HG03432 (cell line): ENCODE data around the gene CMA1.
"Not testable (repeated sequence)": the region's sequence is repeated elsewhere in the genome, so short reads cannot be mapped to it uniquely, and the experiment has no call there.

Experiments
- ATAC-seq: cut with Tn5 transposase; IDR thresholded peaks from one replicate; pipeline ENCODE4 v1.9.1; 2021; ENCODE audit warnings: mild to moderate bottlenecking, moderate library complexity; ENCODE audit not compliant: unreplicated experiment

The CMA1 gene, protein sequence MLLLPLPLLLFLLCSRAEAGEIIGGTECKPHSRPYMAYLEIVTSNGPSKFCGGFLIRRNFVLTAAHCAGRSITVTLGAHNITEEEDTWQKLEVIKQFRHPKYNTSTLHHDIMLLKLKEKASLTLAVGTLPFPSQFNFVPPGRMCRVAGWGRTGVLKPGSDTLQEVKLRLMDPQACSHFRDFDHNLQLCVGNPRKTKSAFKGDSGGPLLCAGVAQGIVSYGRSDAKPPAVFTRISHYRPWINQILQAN

DNA sequence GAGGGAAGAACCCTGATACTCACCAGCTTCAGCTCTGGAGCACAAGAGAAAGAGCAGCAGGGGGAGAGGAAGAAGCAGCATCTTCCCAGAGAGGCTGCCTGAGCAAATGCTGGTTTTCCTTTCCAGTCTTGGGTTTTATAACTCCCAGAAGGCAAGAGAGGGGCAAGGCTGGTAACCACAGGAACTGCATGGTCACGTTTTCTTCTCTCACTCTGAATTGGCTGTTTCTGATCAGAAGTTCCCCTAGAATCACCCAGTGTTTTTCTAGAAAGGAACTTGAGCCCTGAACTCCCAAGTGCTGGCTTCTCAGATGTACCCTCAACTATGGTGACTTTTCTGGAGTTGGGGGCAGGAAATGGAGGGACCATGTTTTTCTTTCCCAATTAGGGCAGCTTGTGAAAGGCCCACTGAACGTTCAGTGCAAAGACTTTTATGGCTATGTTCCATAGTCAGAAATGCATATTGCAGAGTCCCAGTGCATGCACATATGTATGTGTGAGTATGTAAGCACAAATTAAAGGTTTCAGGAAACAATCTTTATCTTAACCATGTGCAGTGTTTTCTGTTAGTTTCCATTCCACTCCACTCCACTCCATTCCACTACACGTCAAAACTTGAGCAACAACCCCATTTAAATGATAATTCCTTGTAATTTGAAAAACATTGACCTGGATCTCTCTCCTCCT is at the start of gene CMA1:
Gene CMA1 (minus strand): TSS at position 111 of the 686 bp plus-strand sequence. CDS start 30 bp downstream, at position 81.
- ATAC-seq, result peak; percentile 72

DNA sequence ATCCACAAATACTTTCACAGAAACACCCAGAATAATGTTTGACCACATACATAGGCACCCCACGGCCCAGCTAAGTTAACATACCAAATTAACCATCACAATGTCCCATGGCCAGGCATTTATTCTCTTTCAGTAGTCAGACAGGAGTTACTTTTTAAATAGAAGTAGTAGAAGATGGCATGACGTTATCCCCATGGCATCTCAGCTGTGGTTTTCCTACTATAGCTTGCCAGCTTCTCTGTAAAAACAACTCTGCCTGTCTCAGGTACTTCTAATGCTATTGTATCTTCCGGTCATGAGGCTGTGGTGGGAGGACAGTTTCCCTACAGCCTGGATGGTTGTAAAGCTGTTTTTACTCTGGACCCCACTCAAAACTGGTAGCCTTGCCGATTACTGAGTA is 48.7 kb upstream of the CMA1 start:
- no peak for ATAC-seq

DNA sequence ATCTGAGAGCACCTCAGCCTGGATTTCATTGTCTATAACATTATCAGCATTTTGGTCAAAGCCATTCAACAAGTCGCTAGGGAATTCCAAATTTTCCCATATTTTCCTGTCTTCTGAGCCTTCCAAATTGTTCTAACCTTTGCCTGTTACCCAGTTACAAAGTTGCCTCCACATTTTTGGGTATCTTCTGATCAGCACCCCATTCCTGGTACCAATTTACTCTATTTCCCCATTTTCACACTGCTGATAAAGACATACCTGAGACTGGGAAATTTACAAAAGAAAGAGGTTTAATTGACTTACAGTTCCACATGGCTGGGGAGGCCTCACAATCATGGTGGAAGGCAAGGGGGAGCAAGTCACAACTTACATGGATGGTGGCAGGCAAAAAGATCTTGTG is 41.0 kb upstream of the CMA1 start:
- not testable (repeated sequence) for ATAC-seq

DNA sequence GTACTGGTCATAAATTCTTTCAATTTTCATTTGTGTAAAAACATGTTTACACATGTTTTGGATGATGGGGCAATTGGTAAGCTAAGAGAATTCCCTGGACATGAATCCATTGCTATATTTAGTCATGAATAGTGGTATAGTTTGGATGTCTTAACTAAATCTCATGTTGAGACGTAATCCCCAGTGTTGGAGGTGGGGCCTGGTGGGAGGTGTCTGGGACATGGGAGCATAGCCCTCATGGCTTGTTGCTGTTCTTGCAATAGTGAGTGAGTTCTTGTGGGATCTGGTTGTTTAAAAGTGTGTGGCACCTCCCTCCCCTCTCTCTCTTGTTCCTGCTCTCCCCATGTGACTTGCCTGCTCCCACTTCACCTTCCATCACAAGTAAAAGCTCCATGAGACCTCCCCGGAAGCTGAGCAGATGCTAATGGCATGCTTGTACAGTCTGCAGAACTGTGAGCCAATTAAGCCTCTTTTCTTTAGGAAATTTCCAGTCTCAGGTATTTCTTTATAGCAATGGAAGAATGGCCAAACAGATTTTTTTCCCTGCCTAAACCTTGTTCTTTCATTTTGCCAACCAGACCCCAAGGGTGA is 34.4 kb upstream of the CMA1 start:
- ATAC-seq, result no peak

DNA sequence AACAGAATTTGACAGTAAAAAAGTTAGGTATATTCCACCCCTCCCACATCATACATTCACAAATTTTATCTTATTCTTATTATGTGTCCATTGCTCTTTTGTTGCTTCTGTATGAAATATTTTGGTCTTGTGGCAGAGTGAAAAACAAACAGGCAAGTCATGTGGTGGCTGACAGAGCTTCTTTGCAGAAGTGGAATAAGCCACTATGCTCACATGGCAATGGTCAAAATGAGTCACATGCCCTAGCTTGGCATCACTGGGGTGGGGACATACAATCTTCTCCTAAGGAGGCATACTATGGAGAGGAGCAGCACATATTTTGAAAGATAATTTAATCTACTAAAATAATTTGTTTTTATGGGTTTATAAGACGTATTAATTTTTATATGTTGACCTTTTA is 27.7 kb upstream of the CMA1 start:
- peak; percentile 52 for ATAC-seq

DNA sequence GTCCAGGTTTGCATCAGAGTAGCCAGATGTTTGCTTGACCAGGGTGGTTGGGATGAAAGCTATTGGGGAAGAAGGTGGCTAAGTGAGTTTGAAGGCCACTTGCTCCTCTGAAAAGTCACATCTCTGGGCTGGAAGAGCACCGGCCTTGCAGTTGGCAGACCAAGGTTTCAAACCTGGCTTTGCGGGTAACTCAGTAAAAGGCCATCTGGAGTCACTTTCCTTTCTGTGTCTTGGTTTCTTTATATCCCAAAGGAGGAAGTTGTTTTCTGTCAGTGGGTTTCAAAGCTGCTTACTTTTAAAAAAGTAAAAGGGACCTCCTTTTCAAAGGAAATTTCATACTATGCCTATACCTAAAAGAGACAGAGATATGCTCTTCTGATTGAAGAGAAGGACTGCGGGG is 26.2 kb upstream of the CMA1 start:
- no peak for ATAC-seq

DNA sequence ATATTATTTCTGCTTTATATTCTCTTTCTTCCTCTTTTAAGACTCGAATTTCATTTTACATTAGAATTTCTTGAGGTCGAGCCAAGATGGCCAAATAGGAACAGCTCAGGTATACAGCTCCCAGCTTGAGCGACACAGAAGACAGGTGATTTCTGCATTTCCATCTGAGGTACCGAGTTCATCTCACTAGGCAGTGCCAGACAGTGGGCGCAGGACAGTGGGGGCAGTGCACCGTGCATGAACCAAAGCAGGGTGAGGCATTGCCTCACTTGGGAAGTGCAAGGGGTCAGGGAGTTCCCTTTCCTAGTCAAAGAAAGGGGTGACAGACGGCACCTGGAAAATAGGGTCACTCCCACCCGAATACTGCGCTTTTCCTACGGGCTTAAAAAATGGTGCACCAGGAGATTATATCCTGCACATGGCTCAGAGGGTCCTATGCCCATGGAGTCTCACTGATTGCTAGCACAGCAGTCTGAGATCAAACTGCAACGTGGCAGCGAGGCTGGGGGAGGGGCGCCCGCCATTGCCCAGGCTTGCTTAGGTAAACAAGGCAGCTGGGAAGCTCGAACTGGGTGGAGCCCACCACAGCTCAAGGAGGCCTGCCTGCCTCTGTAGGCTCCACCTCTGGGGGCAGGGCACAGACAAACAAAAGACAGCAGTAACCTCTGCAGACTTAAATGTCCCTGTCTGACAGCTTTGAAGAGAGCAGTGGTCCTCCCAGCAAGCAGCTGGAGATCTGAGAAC is 18.0 kb upstream of the CMA1 start:
- ATAC-seq, result not testable (repeated sequence)

DNA sequence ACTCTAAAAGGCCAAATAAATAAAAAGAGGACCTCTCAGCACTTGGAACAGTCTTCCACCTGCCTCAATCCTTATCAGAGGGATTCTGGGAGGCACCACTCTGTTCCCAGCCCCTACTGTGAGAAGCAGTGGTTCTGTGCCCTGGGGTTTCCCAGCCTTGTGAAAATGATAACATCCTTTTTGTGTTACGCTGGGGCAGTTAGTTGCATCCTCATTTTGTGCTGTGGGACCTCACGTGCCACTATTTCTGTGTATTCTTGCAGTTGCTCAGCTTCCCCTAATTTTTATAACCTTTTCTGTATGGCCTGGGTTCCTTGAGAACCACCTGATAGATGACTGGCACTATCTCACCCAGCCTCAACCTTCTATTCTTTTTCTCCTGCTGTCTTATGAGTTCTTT is 10.8 kb upstream of the CMA1 start:
- ATAC-seq, result no peak

DNA sequence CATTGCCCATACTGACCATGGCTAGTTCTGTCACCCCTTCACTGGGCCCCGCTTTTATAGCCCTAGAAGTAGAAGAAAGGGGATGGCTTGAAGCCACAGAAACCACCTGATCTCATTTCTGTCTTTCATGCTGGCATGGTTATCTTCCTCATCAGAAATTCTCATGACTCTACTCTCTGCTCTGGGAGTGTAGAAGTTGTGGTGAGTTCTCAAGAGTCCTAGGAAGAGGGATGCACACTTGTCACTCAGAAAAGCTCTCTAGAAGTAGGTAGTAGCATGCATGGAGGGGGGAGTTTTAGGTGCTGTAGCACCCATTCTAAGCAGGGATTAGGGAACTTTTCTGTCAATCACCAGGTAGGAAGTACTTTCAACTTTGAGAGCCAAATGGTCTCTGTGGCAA is 6.1 kb upstream of the CMA1 start:
- no peak for ATAC-seq

DNA sequence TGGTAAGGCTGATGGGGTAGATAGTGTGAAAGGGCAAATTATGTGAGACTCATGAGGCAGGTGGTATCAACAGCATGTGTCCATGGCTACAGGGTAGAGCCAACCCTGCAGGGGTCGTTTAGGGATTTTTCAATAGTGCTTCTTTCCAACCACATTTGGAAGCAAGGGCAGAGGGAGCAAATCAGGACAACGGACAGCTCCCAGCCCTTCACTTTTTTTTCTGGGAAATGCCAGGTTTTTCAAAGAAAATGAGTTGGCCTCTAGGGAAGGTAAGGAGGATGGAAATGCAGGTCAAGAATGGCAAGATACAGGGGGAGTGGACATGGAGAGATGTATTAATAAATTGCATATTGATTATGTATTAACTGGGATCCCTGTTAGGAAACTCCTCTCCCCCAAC is 4.9 kb upstream of the CMA1 start:
- no peak for ATAC-seq

DNA sequence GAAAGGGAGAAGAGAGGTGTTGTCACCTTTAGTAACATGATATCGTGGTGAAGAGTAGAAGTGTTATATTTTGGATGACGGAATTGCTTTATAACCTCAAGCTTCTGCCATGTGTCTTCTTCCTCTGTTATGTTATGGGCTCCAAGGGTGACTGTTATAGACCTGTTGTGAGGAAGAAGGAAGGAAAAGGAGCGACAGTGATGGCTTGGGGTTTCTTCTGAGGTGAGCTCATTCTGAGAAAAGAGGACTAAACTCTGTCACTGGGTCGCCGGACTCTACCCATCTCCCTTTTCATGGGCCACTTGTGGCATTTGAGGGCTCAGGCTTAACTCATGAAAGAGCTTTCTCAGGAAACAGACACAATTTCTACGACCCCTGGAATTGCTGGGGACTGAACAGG is 1.6 kb downstream of the CMA1 start:
- ATAC-seq, result no peak

DNA sequence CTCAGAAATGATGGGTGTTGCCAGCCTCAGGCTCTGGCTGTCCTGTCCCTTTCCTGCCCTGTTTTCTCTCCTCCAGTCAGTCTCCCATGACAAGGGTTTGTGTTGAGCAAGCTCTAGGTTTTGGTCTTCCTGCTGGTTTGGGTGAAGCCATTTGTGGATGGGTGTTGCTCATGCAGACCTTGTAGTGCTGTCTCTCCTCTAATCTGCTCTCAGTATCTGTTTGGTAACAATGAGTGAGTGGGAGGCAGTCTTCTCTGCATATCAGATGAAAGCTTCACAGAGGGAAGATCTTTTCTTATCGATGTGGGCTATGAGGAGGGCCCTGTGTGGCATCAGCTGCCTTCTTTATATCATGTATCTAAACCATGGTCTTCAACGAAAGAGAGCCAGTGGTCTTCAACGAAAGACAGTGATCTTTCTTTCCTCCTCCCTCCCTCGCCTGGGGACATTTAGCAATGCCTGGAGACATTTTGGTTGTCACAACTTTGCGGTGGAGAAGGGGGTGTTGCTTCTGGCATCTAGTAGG is 3.6 kb downstream of the CMA1 start:
- no peak for ATAC-seq

DNA sequence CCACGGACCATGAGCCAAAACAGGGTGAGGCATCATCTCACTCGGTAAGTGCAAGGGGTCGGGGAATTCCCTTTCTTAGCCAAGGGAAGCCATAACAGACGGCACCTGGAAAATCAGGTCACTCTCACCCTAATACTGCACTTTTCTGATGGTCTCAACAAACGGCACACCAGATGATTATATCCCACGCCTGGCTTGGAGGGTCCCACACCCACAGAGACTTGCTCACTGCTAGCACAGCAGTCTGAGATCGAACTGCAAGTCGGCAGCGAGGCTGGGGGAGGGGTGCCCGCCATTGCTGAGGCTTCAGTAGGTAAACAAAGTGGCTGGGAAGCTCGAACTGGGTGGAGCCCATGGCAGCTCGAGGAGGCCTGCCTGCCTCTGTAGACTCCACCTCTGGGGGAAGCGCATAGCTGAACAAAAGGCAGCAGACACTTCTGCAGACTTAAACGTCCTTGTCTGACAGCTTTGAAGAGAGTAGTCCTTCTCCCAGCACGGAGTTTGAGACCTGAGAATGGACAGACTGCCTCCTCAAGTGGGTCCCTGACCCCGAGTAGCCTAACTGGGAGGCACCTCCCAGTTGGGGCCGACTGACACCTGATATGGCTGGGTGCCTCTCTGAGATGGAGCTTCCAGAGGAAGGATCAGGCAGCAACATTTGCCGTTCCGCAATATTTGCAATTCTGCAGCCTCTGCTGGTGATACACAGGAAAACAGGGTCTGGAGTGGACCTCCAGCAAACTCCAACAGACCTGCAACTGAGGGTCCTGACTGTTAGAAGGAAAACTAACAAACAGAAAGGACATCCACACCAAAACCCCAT is 16.3 kb downstream of the CMA1 start:
- ATAC-seq, result not testable (repeated sequence)

DNA sequence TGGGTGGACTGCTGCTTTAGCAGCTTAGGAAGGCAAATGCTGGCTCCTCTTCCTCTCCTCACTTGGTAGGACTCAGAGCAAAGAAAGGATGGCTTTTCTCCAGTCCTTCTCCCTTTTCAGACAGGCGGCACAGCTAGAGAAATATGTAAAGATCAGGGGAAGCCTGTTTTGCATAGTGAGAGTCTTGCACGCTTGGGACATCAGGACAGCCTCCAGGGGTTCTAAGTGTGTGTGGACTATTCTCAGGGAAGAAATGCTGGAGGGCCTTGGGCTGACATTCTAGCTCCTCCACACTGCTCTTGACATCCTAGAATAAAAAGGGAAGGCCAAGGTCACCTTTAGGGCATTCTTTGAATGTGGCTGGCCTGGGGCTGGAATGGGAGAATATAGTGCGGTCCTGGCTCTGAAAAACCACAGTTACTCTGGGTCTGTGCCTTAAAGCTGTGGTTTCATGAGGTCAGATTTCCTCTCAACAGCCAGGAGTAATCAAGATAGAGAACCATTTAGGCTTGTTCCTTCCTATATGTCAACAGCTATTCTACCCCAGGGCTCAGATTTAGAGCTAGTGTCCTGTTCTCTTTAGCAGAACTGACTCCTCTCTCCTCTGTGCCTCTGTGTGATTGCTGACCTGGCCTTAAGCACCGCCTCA is 24.3 kb downstream of the CMA1 start:
- ATAC-seq, result no peak

DNA sequence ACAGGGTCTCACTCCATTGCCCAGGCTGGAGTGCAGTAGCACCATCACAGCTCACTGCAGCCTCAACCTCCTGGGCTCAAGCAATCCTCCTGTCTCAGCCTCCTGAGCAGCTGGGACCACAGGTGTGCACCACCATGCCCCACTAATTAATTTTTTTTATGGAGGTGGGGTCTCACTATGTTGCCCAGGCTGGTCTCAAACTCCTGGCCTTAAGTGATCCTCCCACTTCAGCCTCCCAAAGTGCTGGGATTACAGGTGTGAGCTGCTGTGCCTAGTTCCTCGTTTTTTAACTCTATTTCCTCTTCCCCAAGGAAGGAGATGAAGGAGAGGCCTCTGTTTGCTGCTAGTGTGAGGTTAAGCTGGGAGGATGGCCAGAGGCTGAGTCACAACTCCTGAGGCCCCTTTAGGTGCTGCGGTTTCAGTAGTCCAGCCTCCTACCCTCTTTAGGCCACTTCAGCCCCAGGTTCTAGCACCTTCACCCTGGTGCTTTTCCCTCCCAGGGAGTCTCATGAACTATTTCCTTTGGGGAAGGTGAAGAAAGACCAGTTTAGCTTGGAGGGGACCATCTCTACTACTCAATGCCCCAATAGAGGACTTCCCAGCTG is 25.3 kb downstream of the CMA1 start:
- ATAC-seq, result not testable (repeated sequence)

DNA sequence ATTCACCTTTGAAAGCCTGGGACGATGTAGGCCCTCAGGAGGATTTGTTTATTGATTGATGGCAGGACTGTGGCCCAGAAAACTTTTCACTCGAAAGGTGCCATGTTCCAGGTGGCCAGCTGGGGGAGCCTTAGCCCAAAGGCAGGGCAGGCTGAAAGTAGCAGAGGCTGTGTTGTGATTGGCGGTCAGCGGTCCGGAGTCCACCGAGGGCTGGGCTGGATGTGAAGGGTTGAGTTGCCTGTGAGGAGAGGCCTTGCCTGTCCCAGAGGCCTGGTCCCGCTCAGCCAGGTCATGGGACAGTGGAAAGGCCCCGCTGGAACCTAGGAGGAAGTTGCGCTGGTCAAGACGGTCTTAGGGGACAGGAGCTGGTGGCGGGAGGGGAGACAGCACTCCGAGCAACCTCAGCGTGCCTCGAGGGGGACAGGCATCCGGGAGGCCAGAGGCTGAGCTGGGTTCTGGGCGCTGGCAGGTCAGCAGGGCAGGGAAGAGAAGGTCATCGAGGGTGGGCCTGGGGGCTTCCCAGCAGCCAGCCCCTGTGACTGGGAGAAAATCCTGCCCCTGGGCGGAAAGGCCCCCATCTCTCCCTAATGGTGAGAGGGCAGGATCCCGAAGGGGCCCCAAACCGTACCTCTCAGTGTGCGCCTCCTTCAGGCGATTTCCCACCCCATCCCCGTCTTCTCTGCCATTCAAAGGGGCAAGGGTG is 26.3 kb downstream of the CMA1 start:
- ATAC-seq, result peak; percentile 85

DNA sequence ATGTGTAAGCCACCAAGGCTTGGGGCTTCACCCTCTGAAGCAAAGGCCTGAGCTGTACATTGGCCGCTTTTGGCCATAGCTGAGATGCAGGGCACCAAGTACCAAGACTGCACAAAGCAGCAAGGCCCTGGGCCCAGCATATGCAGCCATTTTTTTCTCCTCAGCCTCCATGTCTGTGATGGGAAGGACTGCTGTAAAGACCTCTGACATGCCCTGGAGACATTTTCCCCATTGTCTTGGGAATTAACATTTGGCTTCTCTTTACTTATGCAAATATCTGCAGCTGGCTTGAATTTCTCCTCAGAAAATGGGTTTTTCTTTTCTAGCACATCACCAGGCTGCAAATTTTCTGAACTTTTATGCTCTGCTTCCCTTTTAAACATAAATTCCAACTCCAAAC is 28.1 kb downstream of the CMA1 start:
- ATAC-seq, result not testable (repeated sequence)

DNA sequence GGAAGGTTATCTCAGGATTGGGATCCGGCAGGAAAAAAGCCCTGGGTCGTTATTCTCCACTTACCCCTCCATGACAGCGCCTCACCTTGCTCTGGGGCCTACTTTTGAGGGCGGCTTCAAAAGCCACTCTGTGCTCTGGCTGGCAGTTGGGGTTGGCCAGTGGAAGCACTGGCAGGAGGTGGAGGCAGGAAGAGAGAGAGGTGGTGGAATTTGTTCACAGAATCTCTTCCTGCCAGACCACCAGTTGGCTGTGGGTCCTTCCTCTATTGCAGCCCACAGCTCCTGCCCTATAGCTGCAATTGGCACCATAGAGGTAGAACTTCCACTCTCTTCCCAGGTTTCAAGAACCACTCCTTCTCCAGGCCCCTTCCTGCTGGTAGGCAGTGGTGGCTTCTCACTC is 32.8 kb downstream of the CMA1 start:
- ATAC-seq, result no peak

DNA sequence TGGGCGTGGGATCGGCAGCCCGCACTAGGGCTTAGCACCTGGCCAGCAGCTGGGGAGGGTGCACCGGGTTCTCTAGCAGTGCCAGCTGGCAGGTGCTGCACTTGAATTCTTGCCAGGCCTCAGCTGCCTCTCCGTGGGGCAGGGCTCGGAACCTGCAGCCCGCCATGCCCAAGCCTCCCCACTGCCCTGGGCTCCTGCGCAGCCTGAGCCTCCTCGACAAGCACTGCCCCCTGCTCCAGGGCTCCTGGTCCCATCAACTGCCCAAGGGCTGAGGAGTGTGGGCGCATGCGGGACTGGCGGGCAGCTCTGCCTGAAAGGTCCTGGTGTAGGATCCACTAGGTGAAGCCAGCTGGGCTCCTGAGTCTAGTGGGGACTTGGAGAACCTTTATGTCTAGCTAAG is 34.9 kb downstream of the CMA1 start:
- ATAC-seq, result no peak
